ENCODE data around the gene RNH1. TPM values are rescaled to one million over a fixed set of nuclear protein-coding genes. Genes with fewer than 3 reads are reported as not detected.

The RNH1 gene
- total RNA-seq, 4 donors from 2014 or later: 138 to 197 (median 159) TPM

DNA sequence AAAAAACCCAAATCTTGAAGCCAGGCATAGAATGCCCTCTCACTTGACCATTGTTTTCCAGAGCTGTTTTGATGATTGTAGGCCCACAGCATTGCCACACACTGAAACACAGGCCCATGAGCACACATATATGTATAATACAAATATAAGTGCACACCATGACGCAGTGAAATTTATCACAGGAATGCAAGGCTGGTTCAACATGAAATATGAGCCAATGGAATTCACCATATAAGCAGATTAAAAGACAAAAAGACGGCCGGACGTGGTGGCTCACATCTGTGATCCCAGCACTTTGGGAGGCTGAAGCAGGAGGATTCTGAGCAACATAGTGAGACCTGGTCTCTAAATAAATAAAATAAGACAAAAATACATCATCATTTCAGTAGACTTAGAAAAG lies 9.4 kb upstream of the RNH1 start:
- ATAC-seq (no peak), DNase-seq (no peak)
- intact Hi-C loops (cut with DNase I; ENCODE audit: low total_unique reads): no loop called here
- H3K4me3 ChIP-seq: no peak overlapping the region
- H3K27ac ChIP-seq: peak overlapping the region in 1 of 4 donors; percentile 31
- no peaks in the 10 kb centered on the region for H3K27me3 ChIP-seq
- H3K4me1 ChIP-seq: peaks cover 0 to 4% of the 10 kb centered on the region in 2 donors
- no peaks in the 10 kb centered on the region for H3K36me3 ChIP-seq
- no peak for TF ChIP-seq POLR2A (IDR thresholded peaks at IDR 0.05)
- TF ChIP-seq, protein P1, sequence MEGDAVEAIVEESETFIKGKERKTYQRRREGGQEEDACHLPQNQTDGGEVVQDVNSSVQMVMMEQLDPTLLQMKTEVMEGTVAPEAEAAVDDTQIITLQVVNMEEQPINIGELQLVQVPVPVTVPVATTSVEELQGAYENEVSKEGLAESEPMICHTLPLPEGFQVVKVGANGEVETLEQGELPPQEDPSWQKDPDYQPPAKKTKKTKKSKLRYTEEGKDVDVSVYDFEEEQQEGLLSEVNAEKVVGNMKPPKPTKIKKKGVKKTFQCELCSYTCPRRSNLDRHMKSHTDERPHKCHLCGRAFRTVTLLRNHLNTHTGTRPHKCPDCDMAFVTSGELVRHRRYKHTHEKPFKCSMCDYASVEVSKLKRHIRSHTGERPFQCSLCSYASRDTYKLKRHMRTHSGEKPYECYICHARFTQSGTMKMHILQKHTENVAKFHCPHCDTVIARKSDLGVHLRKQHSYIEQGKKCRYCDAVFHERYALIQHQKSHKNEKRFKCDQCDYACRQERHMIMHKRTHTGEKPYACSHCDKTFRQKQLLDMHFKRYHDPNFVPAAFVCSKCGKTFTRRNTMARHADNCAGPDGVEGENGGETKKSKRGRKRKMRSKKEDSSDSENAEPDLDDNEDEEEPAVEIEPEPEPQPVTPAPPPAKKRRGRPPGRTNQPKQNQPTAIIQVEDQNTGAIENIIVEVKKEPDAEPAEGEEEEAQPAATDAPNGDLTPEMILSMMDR (IDR thresholded peaks at IDR 0.05 in 4 of 5, conservative IDR thresholded peaks at IDR 0.05 in 1 of 5): no peak
- H3K9me3 ChIP-seq: no peaks in the 10 kb centered on the region
- in situ Hi-C loops (cut with MboI; ENCODE audit: low sequenced_read_pairs in 4 of 4): loop anchor here in 2 of 4 donors (10.0 kb wide), 1 partner anchor 62 kb away; the partner anchor contains the start of gene PTDSS2 (in 2 of the 2)

DNA sequence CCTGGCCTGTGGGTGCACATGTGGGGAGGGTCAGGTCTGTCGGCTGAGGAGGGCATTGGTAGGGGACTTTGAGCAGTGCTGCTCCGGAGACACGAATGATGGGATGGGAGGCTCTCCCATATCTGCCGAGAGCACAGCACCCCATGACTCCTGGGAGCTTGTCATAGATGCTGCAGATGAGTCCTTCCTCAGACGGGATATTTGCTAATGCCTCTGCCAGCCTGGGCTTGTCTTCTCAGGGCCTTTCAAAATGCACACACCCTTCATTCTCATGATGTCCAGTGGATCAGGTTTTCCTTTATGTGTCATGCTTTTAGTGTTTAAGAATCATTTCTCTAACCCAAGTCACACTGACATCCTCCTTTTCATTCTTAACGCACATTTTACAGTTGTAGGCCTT lies 8.1 kb upstream of the RNH1 start:
- Histone ChIP-seq H3K27me3 (no peaks in the 10 kb centered on the region), H3K4me3 (no peak overlapping the region), H3K27ac (no peak overlapping the region), H3K4me1 (peaks cover 0 to 4% of the 10 kb centered on the region in 2 donors), H3K9me3 (no peaks in the 10 kb centered on the region), H3K36me3 (peaks cover 0 to 6% of the 10 kb centered on the region in 2 donors)
- TF ChIP-seq POLR2A (IDR thresholded peaks at IDR 0.05): no peak
- TF ChIP-seq, protein P1 (IDR thresholded peaks at IDR 0.05 in 4 of 5, conservative IDR thresholded peaks at IDR 0.05 in 1 of 5): no peak
- in situ Hi-C loops (cut with MboI; ENCODE audit: low sequenced_read_pairs in 4 of 4): loop anchor here in 2 of 4 donors (10.0 kb wide), 1 partner anchor 60 kb away; the partner anchor contains the start of gene PTDSS2 (in 2 of the 2)
- intact Hi-C loops (cut with DNase I; ENCODE audit: low total_unique reads): no loop called here
- ATAC-seq: no peak
- DNase-seq: no peak

DNA sequence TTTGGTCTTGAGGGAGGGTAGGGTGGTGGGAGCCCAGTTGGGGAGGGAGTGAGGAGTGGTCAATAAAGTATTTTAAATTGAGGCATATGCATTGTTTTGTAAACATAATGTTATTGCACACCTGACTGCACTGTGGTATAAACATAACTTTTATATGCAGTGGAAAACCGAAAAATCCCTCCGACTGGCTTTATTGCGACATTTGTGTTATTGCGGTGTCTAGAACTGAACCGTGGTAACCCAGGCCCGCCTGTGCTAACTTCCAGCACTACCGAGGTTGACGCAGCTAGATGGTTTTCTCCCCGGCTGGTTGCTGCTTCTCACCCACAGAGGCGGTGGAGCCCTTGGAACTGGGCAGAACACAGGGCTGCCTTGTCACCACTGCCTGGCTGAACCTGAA lies 7.6 kb upstream of the RNH1 start:
- ATAC-seq (no peak), DNase-seq (no peak)
- Histone ChIP-seq H3K4me3 (no peak overlapping the region), H3K36me3 (peaks cover 0 to 6% of the 10 kb centered on the region in 2 donors), H3K27me3 (no peaks in the 10 kb centered on the region), H3K4me1 (peaks cover 0 to 4% of the 10 kb centered on the region in 2 donors), H3K27ac (no peak overlapping the region), H3K9me3 (no peaks in the 10 kb centered on the region)
- intact Hi-C loops (cut with DNase I; ENCODE audit: low total_unique reads): loop anchor here (5.0 kb wide), 1 partner anchor 1888 kb away; the partner anchor contains the start of gene TSSC4
- TF ChIP-seq, protein P1 (IDR thresholded peaks at IDR 0.05 in 4 of 5, conservative IDR thresholded peaks at IDR 0.05 in 1 of 5): no peak
- TF ChIP-seq POLR2A (IDR thresholded peaks at IDR 0.05): no peak
- in situ Hi-C loops (cut with MboI; ENCODE audit: low sequenced_read_pairs in 4 of 4): loop anchor here in 2 of 4 donors (10.0 kb wide), 1 partner anchor 60 kb away; the partner anchor contains the start of gene PTDSS2 (in 2 of the 2)

DNA sequence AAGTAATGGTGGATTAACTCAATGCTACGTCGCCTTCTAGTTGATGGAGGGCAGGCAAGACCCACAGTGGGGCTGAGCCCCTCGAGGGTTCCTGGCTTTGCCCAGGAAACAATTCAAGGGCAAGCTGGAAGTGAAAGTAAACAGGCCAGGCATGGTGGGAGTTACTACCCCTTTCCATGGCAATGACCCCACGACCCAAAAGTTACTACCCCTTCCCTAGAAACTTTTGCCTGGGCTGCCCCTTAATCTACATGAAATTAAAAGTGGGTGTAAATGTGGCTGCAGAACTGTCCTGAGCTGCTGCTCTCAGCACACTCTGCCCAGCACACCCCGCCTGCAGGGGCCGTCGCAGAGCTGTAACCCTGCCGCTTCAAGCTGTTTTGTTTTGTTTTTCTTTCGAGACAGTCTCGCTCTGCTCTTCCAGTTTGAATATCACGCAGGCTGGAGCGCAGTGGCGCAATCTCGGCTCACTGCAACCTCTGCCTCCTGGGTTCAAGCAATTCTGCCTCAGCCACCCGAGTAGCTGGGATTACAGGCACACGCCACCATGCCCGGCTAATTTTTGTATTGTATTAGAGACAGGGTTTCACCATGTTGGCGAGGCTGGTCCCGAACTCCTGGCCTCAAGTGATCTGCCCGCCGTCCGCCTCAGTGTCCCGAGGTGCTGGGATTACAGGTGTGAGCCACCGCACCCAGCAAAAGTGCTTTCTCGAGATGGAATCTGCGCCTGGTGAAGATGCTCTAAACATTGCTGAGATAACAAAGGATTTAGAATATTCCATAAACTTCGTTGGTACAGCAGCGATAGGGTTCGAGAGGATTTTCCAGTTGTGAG lies 5.9 kb upstream of the RNH1 start:
- Histone ChIP-seq H3K4me3 (no peak overlapping the region), H3K27ac (no peak overlapping the region), H3K27me3 (no peaks in the 10 kb centered on the region), H3K36me3 (peaks cover 0 to 6% of the 10 kb centered on the region in 2 donors), H3K9me3 (no peaks in the 10 kb centered on the region), H3K4me1 (peaks cover 0 to under 1% of the 10 kb centered on the region in 2 donors)
- intact Hi-C loops (cut with DNase I; ENCODE audit: low total_unique reads): loop anchor here (5.0 kb wide), 1 partner anchor 1889 kb away; the partner anchor contains the start of gene TSSC4
- in situ Hi-C loops (cut with MboI; ENCODE audit: low sequenced_read_pairs in 4 of 4): loop anchor here in 2 of 4 donors (10.0 kb wide), 1 partner anchor 58 kb away; the partner anchor contains the start of gene PTDSS2 (in 2 of the 2)
- TF ChIP-seq, protein P1 (IDR thresholded peaks at IDR 0.05 in 4 of 5, conservative IDR thresholded peaks at IDR 0.05 in 1 of 5): no peak
- ATAC-seq (no peak), DNase-seq (no peak)
